Testis (tissue), 5 donors: Measurements from ENCODE around the gene CXCR3. TPM values are rescaled to one million over a fixed set of nuclear protein-coding genes. Genes with fewer than 3 reads are reported as not detected.
A peak's percentile ranks its signal among the peaks of the same experiment; 100 is the strongest.

Source experiments
- DNase-seq: peaks from one replicate; pipeline ENCODE4 v3.0.0-alpha.2; 2019
- H3K27ac ChIP-seq, 2 donors: fragments of 200-600 bp; sonication (generic); one replicate each; pipeline ENCODE4 v1.5.1; 2019
- H3K27me3 ChIP-seq: fragments of 200-600 bp; sonication (generic); one replicate; pipeline ENCODE4 v1.5.1; 2019
- H3K36me3 ChIP-seq: fragments of 200-600 bp; sonication (generic); one replicate; pipeline ENCODE4 v1.5.1; 2017; ENCODE audit warnings: low read depth; ENCODE audit errors: missing control alignments
- H3K4me1 ChIP-seq: fragments of 200-600 bp; sonication (generic); one replicate; pipeline ENCODE4 v1.5.1; 2019
- H3K4me3 ChIP-seq, 2 donors: fragments of 200-600 bp; sonication (generic); one replicate each; pipeline ENCODE4 v1.5.1; 2017 to 2019
- H3K9me3 ChIP-seq: fragments of 200-600 bp; sonication (generic); one replicate; pipeline ENCODE4 v1.5.1; 2017
- CTCF ChIP-seq, 3 experiments: fragments of 450-650 bp in 2 of 3; fragments of 200-600 bp in 1 of 3; sonication (generic) in 1 of 3; IDR thresholded peaks; one replicate each; pipeline ENCODE4 v1.5.1; 2016 to 2019; ENCODE audit warnings: antibody characterized with exemption in 3 of 3, mild to moderate bottlenecking in 2 of 3, moderate library complexity in 1 of 3
- POLR2A ChIP-seq: fragments of 450-650 bp; IDR thresholded peaks from one replicate; pipeline ENCODE4 v1.6.1; 2017; ENCODE audit warnings: antibody characterized with exemption, mild to moderate bottlenecking, moderate library complexity
- WGBS, 2 donors: methylation state at CpG; one replicate each; pipeline ENCODE4 v1.1.5; 2018; 5-methylcytosine and 5-hydroxymethylcytosine counted together
- intact Hi-C: fragments of 100-400 bp; cut with DNase I; formaldehyde crosslinking; loops from one replicate; pipeline ENCODE4 v1.15.1; 2023; ENCODE audit warnings: low total_unique reads
- long read RNA-seq, 2 donors: transcript quantifications; one replicate each; lab custom pipeline, GENCODE V29; 2026
- polyA plus RNA-seq: library from polyadenylated mRNA; stranded (reverse); fragments of 350-450 nt; fragmentation: Illumina TruSeq; extraction: RNeasy Lipid Tissue Mini Kit (QIAGEN cat#74804); gene quantifications from one replicate; pipeline ENCODE4 v1.2.3, GENCODE V29; 2014; ENCODE audit warnings: low read depth, low replicate concordance; ENCODE audit not compliant: insufficient read depth
- total RNA-seq, 2 donors: library from RNA; depleted of rRNA; stranded (reverse); fragments of >200 nt; gene quantifications; one replicate each; pipeline ENCODE4 v1.2.3, GENCODE V29; 2016

CXCR3 gene
- total RNA-seq = under 1 TPM; 0.24 to 0.43 TPM
- polyA plus RNA-seq = 1.3 TPM
- long read RNA-seq, donor 1 = 0 reads
- long read RNA-seq, donor 2 = 0 reads

GRCh38 chrX:71618303-71618721, at the start of gene CXCR3:
Gene CXCR3 (minus strand): TSS chrX:71618511. CDS start chrX:71618449, 62 bp downstream.
- WGBS, 2 donors = 48% methylated on average over 2 of the region's 4 CpGs; no CpG with 5 or more reads in 1 of the 2 donors
- Histone ChIP-seq H3K4me3 (no peak within 1 kb of the TSS), H3K36me3 (no peaks in the 10 kb centered on the region), H3K9me3 (no peaks in the 10 kb centered on the region), H3K27ac (no peak within 1 kb of the TSS), H3K27me3 (no peaks in the 10 kb centered on the region), H3K4me1 (peaks cover 4% of the 10 kb centered on the region)
- DNase-seq = no peak
- TF ChIP-seq POLR2A (no peak), CTCF (IDR thresholded peaks at IDR 0.05) (no peak)
- intact Hi-C loops = no loop called here

- Histone ChIP-seq H3K36me3 (no peaks in the 10 kb centered on the region), H3K4me1 (no peaks in the 10 kb centered on the region), H3K27me3 (no peaks in the 10 kb centered on the region), H3K4me3 (peak within 1 kb of the TSS; percentile 4 to 23), H3K27ac (no peak within 1 kb of the TSS), H3K9me3 (no peaks in the 10 kb centered on the region)
- intact Hi-C loops = no loop called here
- WGBS, 2 donors = 60 to 94% methylated on average over 6 to 27 of the region's 50 CpGs
- no peak for TF ChIP-seq CTCF (IDR thresholded peaks at IDR 0.05)
- TF ChIP-seq POLR2A = no peak
- peak; percentile 67 for DNase-seq
Observed at GRCh38 chrX:71667328-71668247, 49.3 kb upstream of the CXCR3 start, which contains the start of gene LOC101059915. Gene LOC101059915 (plus strand): TSS chrX:71667546.

- intact Hi-C loops = no loop called here
- TF ChIP-seq POLR2A = no peak
- no peak for TF ChIP-seq CTCF (IDR thresholded peaks at IDR 0.05)
- WGBS, 2 donors = 55 to 71% methylated on average over 18 to 45 of the region's 48 CpGs
Observed at GRCh38 chrX:71666240-71667223, 48.2 kb upstream of the CXCR3 start.

GRCh38 chrX:71665747-71666146, 47.4 kb upstream of the CXCR3 start:
- Histone ChIP-seq H3K9me3 (no peaks in the 10 kb centered on the region), H3K4me1 (no peaks in the 10 kb centered on the region), H3K27ac (no peak overlapping the region), H3K36me3 (no peaks in the 10 kb centered on the region), H3K4me3 (no peak overlapping the region), H3K27me3 (no peaks in the 10 kb centered on the region)
- WGBS, 2 donors = 64% methylated on average over 10 of the region's 10 CpGs; no CpG with 5 or more reads in 1 of the 2 donors
- no peak for TF ChIP-seq CTCF (IDR thresholded peaks at IDR 0.05)
- TF ChIP-seq POLR2A = no peak
- intact Hi-C loops = no loop called here
- DNase-seq = no peak

More at GRCh38 chrX:71666240-71667223, 48.2 kb upstream of the CXCR3 start:
- Histone ChIP-seq H3K4me3 (peak overlapping the region; percentile 4 to 23), H3K27me3 (no peaks in the 10 kb centered on the region), H3K9me3 (no peaks in the 10 kb centered on the region), H3K36me3 (no peaks in the 10 kb centered on the region), H3K27ac (no peak overlapping the region), H3K4me1 (no peaks in the 10 kb centered on the region)
- peak; percentile 53 for DNase-seq
